Stimulated activated CD4-positive, alpha-beta T cell treated with anti-CD3 and anti-CD28 coated beads, Interleukin-1b, Interleukin-23, amount 100 ng/mL, for 24 hours (primary cell): Measurements from ENCODE around the gene MTA3.

Source experiments
- DNase-seq, 4 experiments: peaks; one replicate each; pipeline ENCODE4 v3.0.0-alpha.2; 2020; ENCODE audit warnings: low read depth in 4 of 4, low spot score in 1 of 4

MTA3 gene

DNA sequence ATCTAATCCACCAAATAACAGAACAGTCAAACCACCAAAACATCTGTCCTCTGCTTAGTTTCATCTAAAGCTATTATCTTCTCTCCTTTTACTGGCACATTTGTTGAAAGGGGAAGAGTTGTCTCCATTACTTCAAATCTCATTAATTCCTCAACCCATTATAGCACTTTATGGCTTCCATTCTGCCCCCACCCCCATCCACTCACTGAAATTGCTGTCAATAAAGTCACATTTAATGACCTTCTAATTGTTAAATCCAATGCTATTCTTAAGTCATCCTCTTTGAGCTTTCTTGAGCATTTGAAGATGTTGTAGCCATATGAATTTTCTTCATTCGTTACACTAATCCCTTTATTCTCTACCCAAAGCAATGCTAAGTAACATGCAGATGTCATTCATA is 190.3 kb downstream of the MTA3 start:
- no peak for DNase-seq

DNA sequence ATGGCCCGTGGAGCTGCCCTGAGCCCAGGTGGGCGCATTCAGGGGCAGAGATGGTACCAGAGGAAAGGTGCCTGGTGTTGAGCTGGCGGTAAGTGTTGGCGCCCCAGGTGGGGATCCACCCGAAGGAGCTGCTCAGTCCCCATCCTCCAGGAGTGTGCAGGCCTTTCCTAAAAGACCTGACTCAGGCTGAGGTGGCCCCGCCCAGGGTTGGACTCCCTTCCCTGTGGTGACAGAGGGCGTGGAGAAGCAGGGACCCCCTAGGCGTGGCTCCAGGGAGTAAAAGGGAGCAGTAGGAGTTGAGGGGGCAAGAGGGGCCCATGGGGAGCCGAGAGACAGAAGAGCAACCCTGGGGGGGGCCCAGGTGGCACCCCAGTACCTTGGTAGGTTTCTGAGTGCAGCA is 193.1 kb downstream of the MTA3 start:
- no peak for DNase-seq

DNA sequence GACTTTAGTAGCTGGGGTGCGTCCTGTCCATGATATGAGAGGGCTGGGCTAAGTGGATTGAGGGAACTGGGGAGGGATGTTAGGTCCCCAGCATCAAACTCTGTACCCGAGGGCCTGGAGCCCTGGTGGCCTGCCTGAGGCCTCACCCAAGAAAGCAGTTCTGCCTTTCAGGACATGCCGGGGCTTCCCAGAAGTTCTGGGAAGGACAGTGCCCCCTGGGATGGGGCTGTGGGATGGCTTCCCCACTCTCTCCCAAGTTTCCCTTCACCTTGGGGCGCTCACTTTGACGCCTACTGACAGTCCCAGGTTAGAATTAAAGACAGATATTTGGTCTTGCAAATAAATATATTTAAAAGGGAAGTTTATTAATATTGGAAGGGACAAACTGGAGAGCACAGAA is 193.7 kb downstream of the MTA3 start:
- no peak for DNase-seq

DNA sequence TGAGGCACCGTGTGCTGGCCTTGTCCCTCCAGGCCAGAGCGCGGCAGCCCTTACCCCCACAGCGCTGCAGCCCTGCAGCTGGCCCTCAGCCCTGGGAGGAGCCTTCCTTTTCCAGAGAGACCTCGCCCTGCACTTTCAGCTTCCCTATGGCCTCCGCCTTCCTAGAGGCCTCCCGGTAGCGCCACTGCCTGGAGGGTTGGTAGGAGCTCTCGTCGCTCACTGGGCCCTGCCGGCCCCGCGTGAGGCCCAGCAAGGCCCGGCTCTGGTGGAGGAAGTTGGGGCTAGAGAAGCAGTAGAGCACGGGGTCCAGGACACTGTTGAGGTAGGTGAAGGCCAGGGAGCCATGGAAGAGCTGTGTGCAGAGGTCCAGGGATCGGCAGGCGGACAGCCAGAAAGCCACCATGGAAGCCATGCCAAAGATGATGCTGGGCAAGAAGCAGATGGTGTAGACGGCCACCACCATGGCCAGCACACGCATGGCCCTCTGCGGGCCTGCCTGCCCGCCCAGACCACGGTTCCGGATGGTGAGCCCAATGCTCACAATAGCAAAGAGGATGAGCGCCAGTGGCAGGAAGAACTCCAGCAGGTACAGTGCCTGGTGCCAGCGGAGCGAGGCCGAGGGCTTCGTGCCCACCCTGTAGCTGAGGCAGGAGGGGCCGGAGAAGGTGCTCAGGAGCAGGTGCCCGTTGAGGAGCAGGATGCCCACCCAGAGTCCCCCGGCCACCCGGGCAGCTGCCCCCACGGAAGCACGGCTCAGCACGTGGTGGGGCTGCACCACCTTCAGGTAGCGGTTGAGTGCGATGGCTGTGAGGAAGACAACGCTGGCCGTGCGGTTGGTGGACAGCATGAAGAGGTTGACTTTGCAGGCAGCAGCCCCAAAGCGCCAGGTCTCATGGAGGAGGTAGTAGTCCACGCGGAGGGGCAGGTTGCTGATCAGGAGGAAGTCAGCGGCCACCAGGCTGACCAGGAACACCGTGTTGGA is 194.7 kb downstream of the MTA3 start:
- no peak for DNase-seq

DNA sequence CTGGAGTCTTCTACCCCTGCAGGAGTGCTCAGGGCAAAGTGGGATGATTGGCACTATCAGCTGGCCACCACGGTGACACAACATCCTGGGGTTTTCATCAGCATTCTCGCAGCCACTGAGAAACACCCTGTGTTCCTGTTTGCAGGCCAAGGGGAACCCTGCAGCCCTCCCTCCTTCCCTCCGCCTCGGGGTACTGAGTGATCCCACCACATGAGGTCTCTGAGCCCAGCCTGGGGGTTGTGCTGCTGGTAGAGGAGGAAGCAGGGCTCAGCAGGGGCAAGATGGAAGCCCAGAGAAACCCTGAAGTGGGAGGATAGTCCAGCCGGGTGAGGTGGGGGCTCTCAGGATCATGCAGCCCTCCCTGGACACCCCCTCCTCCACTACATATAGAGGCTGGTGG is 195.7 kb downstream of the MTA3 start, which contains the start of gene OXER1:
TSS of gene OXER1 (minus strand) at position 40 of the 400 bp plus-strand sequence. CDS start 73 bp downstream, outside the sequence.
- no peak for DNase-seq

DNA sequence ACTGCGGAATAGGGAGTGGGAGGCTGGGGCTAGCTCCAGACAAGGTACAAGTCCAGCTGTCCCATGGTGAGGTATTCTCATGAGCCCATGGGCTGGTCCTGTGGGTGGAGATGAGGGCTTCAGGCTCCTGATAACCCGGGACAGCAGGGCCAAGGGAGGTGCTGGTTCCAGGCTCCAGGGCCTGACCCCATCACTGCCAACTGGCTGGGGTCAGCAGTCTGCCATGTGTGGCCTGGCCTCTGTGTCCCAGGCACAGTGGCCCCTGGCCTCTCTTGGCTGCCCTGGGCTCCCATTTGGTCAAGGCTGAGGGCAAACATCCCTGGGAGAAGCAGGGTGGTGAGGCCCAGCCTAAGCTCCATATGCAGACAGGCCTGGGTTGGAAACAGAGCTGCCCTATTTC is 196.5 kb downstream of the MTA3 start:
- no peak for DNase-seq

DNA sequence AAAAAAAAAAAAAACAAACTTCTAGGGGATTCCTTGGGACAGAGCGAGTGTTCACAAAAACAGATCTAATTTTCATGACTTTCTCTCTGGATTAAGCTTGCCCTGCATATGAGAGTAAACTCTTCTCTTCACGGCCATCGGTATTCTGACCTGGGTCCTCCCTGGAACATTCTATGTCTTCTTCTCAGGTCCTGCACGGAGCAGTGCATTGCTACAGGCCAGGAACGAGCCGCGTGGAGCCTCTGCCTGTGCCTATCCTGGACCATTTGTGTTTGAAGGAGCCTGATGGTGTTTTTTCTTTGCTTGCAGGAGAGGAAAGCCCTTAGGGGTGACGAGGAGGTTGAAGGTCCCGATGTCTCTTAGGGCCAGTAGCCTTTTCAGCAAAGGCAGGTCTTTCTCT is 197.3 kb downstream of the MTA3 start:
- no peak for DNase-seq

DNA sequence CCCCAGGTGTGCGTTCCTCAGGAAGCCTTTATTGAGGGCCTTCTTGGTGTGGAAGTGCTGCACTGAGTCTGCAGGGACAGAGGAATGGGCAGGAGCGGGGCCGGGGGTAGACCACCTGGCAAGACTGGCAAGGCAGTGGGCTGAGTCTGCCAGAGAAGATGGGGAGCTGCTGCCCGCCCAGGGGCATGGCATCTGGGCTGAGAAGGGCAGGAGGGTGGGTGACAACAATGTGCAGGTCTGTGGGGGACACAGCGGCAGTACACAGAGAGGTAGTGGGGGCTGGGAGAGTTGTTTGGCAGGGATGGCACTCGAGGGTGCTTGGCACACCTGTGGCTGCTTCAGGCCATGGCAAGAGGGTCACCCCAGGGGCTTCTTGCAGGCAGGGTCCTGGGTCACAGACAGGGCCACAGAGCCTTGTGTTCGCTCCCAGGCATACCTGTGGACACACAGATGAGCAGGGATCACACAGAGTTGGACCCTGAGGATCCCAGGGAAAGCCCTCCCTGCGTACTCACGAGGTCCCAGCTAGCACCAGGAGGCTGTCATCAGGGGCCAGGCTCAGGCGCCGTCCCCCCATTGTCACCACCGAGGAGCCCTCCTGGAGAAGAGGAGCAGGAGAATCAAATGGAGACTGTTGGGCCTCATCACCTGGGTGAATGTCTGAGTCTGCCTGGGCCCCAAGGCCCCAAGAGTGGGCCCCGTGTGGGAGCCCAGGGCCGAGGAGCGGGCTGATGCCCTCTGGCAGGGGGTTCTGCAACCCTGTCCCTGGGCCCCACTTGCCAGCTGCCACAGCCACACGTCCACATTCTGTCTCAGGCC is 198.9 kb downstream of the MTA3 start:
- DNase-seq: no peak

DNA sequence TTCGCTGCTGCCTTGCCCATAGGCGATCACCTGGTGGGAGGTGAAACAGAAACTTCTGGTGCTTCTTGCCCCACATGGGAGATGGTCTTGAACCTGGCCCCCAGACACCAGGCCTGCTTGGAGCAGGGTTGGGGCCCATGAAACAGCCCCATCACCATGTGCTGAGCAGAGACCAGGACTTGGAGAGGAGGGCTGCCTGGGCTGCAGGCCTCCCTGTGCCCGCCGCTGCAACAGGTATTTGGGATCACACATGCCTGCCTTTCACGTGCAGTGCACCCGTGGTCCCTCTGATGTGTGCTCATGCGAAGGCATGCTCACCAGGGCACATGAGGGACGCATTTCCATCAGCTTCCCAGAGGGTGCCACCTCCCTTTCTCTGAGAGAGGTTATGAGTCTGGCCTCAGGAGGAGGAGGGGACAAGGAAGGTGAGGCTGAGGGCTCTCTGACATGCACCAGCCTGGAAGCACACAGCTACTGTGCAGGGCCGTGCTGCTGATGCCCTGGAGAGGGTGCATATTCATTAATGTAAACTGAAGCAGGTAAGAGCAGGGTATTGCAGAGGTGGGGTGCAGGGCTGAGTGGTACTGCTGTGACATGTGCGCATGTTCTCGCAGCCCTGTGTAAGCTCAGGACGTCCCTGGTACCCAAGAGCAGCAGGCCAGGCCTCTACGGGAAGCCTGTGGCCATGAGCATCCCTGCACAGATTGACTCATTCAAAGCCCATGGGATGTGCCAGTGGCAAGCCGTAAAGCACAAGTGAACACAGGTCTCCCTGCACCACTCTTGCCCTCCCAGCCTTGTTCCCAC is 199.7 kb downstream of the MTA3 start:
- DNase-seq: no peak

DNA sequence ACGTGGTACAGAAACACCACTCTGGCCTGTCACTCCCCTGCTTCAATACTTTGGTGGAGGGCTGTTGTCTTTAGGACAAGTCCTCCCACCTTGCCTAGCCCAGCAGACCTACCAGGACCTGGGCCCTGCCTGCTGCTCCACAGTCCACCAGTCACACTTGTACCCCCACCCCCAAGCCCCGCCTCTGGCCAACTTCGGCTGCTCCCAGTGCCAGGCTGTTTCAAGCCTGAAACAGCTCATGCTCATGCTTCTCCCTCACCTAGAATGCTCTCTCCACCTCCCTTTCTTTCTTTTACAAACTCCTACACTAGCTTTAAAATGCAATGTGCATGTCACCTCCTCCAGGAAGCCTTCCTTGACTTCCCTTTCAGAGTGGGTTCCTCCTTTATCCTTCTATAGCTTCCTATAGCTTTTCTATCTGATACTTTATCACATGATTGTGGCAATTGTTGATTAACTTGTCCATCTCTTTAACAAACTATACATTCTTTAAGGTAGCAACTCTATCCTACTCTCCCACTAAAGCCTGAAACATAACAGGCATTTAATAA is 200.3 kb downstream of the MTA3 start:
- DNase-seq: no peak

DNA sequence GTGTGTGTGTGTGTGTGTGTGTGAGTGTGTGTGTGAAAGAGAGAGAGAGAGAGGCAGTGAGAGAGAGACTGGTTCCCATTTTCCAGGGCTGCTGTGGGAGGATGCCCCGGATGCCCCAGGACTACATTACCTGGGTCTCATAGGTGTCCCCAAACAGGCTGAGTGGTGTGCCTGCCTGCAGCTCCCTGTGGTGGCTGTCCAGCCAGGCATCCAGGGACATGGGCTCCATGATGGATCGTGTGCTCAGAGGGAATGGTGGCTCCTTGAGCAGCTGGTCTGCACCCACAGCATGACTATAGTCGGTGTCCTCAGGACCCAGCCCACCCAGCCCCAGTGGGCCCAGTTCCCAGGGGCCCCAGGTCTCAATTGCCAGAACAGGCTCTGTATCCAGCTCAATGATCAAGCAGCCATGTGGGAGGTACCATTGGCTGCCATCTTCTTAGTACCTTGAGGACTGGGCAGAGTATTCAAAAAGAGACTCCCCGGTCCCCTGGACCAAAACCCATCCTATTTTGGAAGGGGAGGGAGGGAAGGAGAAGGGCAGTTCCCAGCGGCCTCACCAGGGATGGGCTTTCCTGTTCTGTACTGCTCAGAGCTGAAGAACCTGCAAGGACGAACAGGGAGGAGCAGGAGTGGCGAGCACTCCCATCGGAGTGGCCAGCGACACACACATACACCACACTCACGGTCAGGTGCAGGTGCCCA is 201.3 kb downstream of the MTA3 start:
- no peak for DNase-seq

DNA sequence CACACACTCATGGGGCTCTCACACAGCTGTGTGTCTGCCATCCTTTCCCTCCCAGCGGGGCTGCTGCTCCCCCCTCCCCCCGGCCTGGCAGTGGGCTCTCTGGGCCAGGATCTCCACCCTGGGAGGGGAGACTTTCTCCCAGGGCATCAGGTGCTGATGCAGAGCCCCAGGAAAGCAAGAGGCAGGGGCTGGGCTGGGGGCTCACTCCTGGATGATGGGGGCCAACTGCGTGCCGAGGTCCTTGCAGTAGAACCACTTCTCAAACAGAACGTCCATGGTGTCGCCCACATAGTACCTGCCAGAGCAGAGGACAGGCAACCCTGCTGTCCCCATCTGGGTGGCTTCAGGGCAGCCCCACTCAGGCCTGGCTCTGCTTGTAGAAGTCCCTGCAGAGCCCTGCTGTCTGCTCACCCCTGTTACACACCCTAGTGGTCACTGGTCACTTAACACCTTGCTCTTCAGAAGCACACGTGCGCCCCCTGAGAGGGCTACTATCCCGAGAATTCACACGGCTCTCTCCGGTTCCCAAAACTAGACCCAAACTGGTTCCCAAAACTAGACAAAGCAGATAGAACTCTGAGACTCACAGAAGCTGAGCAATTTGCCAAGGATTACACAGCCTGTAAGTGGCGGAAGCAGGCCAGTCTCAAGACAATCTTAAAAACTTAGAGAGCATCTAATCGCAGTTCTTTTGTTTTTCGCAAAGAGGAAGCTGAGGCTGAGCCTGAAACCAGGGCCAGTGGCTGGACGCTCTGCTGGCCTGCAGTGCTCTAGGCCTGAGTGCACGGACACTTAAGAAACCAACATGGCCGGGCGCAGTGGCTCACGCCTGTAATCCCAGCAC is 202.1 kb downstream of the MTA3 start:
- no peak for DNase-seq

DNA sequence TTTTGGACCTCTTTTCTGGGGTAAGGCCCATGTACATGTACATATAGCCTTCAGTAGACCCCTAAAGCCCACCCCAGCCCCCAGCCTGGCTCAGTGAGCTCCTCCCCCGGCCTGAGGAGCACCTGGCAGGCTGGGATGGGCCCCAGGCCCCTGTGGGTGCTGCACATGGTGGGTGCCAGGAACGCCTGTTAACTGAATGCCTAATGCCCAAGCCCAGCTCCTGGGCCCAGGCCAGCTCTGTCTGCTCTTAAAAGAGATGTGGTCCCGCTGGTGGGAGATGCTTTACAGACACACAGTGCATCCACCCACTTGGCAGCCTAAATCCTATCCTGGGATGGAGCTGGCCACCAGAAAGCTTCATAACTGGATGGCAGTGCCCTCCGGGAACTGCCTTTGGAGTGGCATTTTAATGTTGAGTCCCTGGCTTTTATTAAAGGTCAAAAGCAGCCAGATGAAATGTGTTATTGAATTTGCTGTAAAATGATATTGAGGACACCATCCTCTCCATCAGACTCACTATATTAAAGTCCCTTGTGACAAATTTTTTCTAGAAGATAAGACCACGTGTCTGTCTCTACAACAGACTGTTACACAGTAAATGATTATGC is 203.2 kb downstream of the MTA3 start:
- DNase-seq: no peak

DNA sequence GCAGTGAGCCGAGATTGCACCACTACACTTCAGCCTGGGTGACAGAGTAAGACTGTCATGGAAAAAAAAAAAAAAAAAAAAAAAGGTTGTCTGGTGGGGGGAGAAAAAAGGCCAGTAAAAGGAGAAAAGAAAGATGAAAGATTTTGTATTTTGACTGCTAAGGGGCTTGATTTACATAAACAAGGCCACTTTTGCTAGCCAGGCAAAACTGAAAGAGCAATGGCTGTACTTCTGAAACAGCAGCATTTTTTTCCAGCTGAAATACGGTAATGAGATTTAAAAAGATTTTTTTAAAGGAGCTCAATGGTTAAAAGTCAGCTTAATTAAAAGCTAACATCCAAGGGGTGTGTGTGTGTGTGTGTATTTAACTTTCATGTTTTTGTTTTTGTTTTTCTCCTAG is 206.8 kb downstream of the MTA3 start:
- no peak for DNase-seq

DNA sequence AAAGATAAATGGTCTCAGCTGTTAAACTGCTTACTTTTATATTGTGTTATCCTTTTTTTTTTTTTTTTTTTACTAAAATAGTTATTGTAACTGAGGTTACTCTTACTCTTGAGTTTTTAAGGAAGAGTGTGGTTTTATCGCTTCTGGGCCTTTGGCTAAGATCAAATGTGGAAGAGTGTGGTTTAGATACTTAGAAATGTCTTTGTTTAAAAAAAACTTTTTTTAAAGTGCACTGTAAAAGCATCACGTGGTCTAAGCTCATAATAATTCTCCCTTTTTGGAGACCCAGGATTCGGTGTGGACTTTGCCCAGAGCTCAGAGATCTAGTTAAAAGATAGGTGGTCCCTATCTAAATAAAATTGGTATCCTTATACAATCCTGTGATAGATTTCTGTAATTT is 207.4 kb downstream of the MTA3 start:
- no peak for DNase-seq

DNA sequence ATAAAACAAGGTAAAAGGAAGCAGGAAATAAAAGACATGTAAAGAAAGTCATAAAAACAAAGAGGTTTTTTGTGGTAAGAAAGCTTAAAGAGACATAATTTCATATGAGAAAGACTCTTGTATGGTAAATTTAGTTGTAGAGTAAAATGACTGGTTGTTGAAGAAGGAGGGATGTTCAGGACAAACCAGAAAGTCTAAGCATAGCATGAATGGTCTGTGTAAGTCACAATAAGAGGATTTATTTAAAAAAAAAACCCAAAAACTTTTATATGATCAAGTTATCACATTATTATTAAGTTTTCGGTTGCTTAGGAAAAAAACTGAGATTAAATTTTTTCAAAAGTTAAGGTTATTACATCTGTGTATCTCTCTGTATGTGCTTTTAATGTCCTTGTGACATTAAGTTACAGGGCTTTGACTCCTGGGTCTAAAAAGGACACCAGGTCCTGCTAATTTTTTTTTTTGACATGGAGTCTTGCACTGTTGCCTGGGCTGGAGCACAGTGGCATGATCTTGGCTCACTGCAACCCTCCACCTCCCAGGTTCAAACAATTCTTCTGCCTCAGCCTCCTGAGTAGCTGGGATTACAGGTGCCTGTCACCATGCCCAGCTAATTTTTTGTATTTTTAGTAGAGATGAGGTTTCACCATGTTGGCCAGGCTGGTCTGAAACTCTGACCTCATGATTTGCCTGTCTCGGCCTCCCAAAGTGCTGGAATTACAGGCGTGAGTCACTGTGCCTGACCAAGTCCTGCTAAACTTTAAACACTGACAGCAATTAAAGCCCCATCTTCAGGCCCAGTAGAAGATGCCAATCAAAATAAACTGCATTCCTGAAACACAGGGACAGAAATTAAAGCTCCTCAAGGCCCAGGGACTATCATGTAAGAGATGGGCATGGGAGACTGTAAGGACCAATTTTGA is 209.7 kb downstream of the MTA3 start:
- no peak for DNase-seq

DNA sequence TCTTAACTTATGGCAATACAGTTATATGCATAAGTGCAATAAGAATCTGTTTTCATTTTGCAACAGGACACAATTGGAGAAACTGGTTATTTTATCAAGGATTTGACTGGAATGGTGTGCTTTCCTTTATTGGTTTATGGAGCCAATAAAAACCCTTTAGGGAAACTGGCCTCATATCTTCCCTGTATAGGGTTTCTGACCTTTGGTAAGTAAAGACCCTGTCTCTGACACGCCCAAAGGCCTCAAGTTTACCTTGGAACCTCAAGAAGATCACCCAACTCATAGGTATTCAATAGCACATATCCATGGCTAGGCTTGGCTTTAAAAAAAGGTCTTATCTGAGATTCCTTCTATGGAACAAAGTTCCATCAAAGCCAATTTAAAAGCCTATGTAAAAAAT is 212.7 kb downstream of the MTA3 start:
- DNase-seq: no peak

DNA sequence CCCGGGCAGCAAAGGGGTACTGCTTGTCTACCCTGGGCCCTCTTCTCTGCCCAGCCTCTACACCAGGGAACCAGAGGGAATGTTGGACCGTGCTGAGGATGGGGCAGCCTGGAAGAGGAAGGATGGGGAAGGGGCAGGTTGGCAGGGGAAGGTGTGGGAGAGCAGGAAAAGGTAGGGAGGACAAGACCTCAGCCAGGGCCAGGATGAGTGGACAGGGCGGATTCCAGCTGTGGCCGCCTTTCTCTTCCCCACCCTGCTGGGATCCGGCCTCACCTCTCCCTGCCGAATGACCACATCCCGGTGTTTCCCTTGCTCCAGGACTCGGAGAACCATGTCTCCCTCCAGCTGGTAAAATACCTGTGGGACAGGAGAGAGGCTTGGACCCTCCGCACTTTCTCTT is 215.1 kb downstream of the MTA3 start:
- DNase-seq: no peak
